Endometrial microvascular endothelial cells (primary cell): ENCODE results near the gene STXBP6. TPM values are rescaled to one million over a fixed set of nuclear protein-coding genes. Genes with fewer than 3 reads are reported as not detected.
"Not testable (repeated sequence)": the region's sequence is repeated elsewhere in the genome, so short reads cannot be mapped to it uniquely, and the experiment has no call there.

ENCODE experiments used
- in situ Hi-C: cut with HindIII; loops from 2 replicates; pipeline ENCODE4 v1.10.0; 2017; ENCODE audit warnings: low sequenced_read_pairs, low pct_unique_long_range_greater_than_20kb; ENCODE audit errors: inconsistent ontology term
- total RNA-seq: library from RNA; depleted of rRNA; stranded (reverse); fragments of >200 nt; gene quantifications from one replicate; pipeline ENCODE4 v1.2.3, GENCODE V29; 2015; ENCODE audit errors: inconsistent ontology term

The STXBP6 gene
- total RNA-seq, 1 donor from 2014 or later: not detected

DNA sequence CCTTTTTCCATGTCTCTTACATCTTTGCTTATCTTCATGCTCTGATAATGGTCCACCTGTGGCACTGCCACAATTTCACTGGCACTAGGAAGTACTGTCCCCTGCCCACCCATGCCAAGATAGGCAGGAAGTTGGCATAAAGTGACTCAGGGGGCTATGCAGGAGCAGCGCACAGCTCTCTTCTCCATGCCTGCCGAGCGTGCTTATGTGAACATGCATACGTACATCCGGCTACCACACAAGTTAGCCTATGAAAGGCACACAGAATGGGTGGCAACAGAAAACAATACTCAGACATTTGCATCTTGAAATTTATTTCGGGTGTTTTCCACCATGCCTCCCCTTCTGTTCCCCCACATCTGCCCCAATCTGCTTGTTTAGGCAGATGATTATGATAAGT, 241.5 kb downstream of the STXBP6 start:
- in situ Hi-C loops: no loop called here

DNA sequence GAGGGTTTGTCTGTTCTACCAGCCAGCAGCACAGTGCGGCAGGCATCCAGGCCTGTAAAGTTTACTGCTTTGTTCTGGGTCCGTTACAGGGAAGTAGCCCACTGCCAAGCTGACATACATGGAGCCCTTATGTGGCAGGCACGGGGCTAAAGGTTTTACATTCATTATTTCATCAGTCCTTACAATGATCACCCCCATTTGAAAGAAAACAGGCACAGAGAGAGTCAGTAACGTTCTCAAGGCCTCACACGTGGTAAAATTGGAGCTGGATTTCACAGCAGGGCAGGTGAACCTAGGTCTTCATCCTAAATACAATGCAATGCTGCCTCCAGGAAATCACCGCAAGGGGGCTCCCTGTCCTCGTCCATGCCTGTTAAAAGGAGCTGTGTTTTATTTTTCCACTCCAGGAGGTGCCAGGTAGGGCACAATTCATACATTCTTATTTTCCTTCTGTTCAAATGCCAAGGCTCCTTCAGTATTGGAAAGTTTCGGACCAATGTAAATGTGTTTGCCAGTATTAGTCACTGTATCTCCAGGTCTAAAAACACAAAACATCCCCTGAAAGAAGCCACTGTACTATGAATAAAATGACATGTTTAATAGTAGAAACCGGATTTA, 243.8 kb downstream of the STXBP6 start:
- in situ Hi-C loops: no loop called here

DNA sequence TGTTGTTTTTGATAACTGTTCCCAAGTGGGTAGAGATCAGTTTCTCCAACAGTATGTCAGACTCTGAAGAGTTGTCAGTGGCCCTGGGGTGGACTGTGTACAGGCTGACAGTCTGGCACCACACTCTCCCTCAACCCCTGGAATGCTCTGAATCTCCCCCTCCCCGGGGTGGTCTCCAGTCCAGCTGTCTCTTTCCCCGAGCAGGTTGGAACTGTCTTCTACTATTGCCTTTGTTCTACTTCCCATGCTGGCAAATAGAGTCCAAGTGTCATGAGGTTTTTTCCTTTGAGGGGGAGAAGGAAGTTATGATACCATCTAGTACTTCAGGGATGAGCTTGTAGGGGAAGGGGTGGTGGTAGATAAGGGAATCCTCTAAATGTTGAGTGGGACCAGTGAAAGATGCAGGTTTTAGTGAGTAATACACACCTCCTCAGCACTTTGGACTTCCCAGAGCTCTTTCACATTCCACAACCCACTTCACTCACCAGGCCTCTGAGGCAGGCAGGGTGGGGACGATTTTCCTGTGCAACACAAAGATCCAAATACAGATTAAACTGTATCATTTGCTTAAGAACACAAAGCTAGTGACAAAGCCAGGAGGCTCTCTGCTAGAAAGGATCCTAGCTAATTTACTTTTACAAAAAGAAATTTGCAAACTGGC, 245.3 kb downstream of the STXBP6 start:
- in situ Hi-C loops: no loop called here

DNA sequence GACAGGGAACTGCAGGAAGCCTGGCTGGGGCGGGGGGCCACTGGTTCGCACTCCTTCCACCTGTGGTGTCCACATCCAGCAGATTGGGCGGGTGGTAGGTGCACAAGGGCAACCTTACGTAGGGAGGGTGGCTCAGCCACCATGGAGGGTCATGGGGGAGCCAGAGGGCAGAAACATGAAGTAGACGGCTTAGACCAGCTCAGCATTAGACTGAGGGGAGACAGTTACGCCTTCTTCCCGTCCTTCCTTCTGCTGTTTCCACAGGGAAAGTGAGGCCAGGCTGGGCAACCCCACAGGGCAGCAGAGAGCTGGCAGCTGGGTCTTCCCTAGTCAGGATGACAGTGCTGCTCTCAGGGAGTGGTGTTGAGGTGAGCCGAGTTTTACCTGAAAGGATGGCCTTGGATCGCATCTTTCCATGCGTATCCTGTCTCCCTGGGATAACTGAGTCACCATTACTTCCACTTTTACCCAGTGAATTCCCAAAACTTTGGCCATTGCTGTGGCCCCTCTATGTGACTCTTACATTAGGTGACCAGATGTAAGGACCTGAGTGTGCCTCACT, 245.9 kb downstream of the STXBP6 start:
- in situ Hi-C loops: no loop called here

DNA sequence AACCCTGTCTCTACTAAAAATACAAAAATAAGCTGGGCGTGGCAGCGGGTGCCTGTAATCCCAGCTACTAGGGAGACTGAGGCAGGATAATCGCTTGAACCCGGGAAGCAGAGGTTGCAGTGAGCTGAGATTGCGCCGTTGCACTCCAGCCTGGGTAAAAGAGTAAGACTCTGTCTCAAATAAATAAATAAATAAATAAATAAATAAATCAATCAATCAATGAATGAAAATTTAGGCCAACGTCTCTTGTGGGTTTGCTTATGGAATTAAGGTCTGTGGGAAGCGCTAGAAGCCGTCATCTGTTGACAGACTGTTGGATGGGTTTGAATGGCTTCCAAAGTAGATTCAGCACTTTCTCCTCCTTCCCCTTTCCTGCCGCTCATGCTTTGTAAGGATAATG, 246.5 kb downstream of the STXBP6 start:
- in situ Hi-C loops: not testable (repeated sequence)

DNA sequence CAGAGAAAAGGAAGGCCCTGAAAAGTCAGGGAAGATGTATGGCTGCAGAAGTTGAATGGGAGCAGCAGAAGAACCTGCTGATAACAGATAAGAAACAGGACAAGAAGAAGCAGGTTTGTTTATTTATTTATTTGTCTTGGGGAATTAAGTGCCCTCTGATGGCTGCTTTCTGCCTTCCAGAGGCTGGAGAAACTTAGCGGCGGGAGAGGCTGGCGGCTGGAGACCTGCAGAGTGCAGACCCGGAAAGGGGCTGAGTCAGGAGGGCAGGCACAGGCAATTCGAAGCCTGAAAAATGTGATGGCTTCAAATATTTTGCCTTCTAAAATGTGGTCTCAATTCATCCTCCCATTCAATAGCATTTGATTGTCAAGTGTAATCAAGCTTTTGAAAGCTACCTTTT, 247.7 kb downstream of the STXBP6 start:
- in situ Hi-C loops: no loop called here

DNA sequence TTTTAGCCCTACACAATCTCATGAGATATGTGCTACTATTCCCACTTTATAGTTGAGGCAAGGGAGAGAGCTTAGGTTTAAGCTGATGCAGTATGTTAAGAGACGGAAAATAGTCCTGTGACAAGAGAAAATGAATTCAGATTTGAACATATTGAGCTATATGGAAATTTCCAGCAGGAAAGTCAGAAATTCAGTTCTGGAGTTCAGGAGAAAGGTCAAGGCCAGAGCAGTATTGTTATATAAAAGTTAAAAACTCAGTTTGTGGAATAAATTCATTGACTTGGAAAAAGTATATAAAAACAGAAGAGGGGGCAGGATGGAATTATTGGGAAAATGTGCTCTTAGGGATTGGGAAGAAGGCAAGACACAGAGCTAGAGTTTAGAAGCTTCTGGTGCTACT, 248.9 kb downstream of the STXBP6 start:
- in situ Hi-C loops: no loop called here

DNA sequence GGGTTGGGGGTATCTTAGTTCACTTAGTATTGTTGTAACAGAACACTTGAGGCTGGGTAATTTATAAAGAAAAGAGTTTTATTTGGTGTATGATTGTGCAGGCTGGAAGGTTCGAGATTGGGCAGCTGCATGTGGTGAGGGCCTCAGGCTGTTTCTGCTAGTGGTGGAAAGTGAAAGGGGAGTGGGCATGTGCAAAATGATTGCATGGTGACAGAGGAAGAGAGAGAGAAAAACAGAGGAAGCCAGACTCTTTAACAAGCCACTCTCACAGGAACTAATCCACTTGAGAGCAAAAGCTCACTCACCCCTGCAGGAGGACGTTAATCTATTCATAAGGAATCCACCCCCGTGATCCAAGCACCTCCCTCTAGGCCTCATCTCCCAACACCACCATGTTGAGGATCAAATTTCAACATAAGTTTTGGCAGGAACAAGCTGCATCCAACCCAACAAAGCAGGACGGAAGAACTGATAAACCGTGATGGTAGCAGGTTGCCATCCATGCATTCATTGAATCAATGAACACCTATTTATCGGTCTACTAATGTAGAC, 251.0 kb downstream of the STXBP6 start:
- in situ Hi-C loops: no loop called here

DNA sequence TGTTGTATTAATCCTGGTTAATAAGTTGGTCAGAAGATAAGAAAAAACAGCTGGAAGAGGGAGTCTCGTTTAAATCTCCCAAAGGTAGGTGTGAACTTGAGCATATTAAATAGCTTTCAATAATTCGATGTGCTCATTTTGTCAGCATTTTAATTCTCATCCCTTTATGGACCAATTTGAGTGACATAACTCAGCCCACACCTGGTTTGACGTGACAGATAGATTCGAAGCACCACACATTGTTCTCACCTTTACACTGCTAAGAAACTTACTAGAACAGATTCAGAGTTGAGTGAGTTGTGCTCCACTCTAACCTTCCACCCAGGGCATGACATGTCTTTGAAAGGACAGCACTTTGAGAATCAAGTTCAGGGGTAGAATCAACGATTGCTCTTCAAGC, 254.5 kb downstream of the STXBP6 start:
- in situ Hi-C loops: no loop called here

DNA sequence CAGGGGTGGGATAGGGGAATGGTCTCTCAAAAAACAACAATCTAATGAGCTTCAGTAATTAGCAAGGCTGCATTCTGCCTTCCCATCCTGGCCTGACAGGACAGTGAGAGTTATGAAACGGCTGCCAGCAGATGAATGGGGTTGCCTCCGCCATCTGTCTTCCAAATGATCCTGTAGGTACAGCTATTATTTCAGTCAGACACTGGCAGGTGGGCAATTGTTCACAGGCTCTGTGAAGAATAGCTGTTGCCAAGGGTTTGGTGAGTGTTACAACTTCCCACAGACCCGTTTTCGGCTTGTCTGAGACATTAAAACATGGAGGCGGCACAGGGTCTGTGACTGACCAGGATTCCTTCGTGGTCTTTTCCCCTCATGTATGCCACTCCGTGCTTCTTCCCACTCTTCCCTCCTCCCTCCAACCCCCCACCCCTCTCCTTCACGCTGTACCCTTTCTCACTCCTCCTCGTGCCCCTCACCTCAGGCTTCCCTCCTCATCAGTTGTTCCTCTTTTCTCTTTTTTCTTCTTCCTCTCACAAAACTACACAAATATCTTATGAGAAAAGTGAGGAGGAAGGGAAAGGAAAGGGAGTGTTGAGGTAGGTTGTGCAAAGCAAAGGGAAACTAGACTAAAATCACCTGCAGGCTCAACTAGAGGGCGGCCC, 255.2 kb downstream of the STXBP6 start:
- in situ Hi-C loops: no loop called here

DNA sequence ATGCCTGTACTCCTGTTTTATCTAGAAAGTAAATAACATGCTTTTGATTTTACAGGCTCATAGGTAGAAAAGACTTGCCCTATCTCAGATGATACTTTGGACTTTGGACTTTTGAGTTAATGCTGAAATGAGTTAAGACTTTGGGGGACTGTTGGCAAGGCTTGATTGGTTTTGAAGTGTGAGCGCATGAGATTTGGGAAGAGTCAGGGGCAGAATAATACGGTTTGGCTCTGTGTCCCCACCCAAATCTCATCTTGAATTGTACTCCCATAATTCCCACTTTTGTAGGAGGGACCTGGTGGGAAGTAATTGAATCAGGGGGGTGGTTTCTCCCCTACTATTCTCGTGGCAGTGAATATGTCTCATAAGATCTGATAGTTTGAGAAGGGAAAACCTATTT, 259.8 kb downstream of the STXBP6 start:
- in situ Hi-C loops: no loop called here

DNA sequence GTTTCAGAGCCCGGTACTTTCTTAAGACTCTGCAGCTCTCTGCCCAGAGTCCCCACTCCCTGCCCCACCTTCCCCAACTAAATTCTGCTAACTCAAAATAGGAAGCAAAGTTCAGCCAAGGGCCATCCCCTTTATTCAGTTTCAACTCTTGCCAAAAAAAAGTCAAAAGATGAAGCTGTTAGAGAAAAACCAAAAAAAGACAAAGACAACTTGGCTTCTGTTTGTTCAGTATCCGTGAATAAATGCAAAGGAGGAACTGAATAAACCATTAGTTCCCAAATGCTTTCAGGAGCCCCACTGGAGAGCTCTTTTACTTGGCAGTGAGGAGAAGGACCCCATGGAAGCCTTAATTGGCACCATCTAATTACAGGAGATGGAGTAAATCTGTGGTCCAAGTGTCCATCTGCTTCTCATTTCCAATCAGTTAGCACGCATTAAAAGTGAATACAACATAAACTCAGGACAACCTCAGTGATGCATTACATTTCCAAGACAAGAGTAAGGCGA, 260.5 kb downstream of the STXBP6 start:
- in situ Hi-C loops: no loop called here

DNA sequence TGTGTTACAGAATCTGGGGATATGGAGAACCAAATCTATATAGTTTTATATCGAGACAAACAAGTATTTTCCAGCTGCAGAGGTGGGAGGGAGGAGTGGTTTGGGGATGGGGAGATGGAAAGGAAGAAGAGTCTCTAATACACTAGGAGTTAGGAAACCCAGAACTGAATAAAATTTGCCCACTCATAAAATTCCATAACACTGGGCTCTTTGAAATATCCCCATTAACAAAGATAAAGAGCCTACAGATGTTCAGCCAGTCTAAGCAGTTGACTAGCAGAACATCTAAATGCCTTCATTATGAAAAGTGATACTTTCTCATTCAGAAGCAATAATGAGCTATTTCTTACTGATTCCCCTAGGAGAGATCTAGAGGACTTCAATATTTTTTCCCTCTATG, 264.2 kb downstream of the STXBP6 start:
- in situ Hi-C loops: no loop called here

DNA sequence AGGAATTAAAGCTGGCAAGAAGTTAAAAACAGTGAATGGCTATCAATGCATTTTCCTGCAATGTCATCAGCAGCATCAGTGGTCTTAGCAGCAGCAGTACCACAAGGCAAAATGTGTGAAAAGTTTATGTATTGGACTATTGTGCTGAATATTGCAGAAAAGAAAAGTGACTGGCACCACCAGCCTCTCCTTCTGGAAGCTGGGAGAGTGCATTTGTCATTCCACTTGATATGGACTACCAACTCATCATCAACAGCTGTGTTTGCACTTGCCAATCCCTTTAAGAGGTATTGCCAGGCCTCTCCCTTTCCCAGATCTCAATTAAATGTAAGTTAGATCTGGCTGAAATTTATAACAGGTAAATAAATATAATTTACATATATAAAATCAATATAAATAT, 265.0 kb downstream of the STXBP6 start:
- in situ Hi-C loops: no loop called here

DNA sequence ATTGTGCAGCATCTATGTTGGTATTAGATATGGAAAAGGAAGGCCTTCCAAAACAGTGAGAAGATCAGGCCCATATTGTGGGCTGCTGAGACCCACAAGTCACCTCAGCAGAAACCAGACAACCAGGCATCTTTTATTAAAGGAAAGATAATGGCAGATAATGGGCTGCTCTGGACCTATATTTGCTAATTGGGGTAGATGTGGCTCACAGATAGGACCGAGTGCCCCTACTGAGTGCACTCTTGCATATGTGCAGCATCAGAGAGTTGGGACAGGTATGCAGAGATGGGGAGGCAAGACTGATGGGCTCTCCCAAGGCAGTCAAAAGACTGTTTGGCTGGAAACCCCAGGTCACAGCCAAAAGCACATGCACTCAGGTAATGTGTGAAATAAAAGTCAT, 266.2 kb downstream of the STXBP6 start:
- in situ Hi-C loops: no loop called here

DNA sequence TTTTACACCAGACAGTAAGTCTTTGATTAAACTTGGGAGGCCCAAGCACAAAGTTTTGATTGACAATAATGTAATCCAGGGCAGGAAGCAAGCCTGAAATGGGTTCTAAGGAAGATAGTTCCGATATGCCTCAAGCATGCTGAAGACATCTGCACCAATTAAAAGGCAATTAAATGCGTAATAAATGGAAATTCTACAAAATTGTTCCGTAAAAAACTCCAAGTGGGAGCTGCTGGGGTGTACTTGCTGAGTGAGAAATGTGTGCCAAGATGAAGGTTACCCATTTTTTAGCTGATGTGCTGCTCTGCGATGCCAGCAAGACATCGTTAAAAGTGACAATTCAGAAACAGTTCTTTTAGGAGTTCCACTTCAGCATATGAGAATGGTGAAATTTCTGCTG, 269.7 kb downstream of the STXBP6 start:
- in situ Hi-C loops: no loop called here

DNA sequence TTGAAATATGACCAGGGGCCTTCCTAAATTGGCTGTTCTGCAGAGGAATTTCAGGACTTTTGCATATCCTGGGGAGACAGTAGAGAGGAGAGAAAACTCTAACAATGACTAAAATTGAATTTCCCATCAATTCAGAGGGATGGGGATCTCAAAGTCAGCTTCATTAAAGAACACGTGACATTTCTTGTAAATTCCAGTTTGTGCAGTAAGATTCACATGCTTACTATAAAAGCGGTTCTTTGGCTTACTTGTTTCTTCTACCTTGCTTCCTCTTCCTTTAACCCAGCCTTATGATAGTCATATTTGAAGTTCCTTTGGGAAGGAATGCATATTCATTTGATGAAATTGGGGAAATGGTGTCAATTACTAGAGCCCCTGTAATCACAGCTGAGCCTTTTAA, 272.3 kb downstream of the STXBP6 start:
- in situ Hi-C loops: no loop called here

DNA sequence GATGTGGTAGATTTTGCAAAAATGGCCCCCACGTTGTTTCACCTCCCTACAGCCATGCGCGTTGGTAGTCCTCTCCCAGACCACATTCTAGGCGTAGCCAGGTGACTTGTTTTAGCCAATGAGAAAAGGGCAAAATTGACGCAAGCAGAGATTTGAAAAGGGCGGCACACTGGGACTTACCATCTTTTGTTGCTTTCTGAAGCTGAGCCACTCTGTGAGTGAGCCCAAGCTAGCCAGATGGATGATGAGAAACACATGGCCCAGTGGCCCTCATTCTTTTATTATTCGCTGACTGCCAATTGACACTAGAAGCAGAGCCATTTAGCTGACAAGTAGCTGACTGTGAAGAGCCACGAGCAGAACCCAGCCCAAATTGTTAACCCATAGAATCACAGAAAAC, 274.0 kb downstream of the STXBP6 start:
- in situ Hi-C loops: no loop called here

DNA sequence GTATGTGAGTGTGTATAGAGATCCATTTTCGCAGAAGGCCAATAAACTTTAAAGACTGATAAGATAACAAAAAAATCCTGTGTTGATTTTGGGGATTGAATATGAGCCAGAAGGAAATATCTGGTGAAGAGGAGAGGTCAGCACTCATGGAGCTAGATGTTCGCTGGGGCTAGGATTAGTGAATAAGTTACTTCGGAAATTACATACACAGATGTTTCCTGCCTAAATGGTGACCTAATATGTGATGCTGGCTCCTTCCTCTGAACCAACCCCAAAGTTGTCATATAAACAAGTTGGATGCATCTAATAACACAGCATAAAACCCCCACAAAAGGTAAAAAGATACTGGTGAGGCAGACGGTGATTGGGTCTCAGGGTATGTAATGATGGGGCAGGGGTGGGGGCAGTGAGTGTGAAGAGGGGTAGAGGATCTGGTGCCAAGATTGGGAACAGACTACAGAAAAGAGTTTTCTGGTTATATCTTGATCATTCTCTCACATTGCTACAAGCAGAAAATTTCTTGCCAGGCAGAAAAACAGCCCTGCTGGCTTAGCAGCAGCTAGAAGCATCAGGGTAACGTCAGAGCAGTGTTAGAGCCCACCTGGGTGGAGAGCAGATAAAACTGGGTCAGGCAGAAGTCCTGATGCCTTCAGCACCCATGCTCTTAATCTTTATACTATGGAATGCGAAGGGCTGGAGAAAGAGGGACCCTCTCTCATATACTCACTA, 275.6 kb downstream of the STXBP6 start:
- in situ Hi-C loops: no loop called here
